Frontal cortex (tissue), 4 donors: ENCODE data around the gene TCTN1. TPM values are rescaled to one million over a fixed set of nuclear protein-coding genes. Genes with fewer than 3 reads are reported as not detected.
"Not testable (repeated sequence)": the region's sequence is repeated elsewhere in the genome, so short reads cannot be mapped to it uniquely, and the experiment has no call there.

Source experiments
- DNase-seq, 2 donors: peaks; one replicate each; pipeline ENCODE4 v3.0.0; 2012; ENCODE audit warnings: low spot score in 2 of 2
- FAIRE-seq: peaks from 2 replicates; lab custom pipeline; 2012; peaks lifted over from hg19 to GRCh38; lab: Jason Lieb, UNC
- total RNA-seq: library from RNA; depleted of rRNA; stranded (reverse); fragments of >200 nt; gene quantifications from one replicate; pipeline ENCODE4 v1.2.3, GENCODE V29; 2014
- donor health status: control.
- donor health status: control.
- donor health status: control.

TCTN1 gene
- total RNA-seq, result 35.9 TPM

DNA sequence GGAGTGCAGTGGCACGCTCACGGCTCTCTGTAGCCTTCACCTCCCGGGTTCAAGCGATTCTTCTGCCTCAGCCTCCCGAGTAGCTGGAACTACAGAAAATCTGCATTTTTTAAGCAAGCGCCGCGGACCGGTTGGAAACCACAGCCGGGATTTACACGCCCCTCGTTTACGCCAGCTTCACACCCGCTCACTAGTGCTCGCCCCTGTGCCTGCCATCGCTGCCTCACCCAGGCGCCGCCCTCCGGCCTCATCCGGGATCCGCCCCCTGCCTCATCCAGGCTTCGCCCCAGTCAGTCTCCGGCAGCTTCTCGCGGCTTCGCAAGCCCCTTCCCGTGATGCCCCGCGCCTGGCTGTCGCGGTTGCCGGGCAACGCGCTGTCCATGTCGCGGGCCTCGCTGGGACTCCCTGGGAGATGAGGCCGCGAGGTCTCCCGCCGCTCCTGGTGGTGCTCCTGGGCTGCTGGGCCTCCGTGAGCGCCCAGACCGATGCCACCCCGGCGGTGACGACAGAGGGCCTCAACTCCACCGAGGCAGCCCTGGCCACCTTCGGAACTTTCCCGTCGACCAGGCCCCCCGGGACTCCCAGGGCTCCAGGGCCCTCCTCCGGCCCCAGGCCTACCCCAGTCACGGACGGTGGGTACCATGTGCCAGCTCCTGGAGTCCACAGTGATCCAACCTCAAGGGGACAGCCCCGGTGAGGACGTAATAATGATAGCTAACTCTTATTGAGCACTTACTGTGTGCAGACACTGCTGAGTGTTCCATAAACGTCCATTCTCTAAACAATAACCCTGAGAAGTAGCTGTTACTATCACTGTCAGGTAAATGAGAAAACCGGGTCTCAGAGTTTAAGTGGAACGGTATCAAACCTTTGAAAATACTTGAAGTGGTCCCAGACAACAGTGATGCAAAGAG is at the start of gene TCTN1:
Gene TCTN1, plus strand, starts transcription at position 359 of the 914 bp plus-strand sequence. Its CDS starts 54 bp downstream, at position 413.
- FAIRE-seq (no peak), DNase-seq (peak; percentile 93 to 98)

DNA sequence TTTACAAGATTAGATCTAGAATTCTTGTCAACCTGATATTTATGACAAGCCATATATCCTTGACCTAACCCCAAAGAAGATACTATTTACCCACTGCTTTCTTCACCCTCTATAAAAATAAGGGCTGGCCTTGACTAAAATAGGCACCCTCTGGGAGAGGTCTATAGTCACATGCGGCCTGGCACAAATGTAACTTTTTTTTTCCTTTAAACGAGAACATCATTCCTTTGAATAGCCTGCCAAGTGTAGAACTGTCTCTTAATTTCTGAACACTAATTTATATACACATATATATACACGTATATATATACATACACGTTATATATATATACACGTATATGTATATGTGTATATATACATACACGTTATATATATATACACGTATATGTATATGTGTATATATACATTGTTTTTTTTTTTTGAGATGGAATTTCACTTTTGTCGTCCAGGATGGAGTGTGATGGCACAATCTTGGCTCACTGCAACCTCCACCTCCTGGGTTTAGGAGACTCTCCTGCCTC is 49.4 kb upstream of the TCTN1 start:
- FAIRE-seq (peak; percentile 54), DNase-seq (no peak)

DNA sequence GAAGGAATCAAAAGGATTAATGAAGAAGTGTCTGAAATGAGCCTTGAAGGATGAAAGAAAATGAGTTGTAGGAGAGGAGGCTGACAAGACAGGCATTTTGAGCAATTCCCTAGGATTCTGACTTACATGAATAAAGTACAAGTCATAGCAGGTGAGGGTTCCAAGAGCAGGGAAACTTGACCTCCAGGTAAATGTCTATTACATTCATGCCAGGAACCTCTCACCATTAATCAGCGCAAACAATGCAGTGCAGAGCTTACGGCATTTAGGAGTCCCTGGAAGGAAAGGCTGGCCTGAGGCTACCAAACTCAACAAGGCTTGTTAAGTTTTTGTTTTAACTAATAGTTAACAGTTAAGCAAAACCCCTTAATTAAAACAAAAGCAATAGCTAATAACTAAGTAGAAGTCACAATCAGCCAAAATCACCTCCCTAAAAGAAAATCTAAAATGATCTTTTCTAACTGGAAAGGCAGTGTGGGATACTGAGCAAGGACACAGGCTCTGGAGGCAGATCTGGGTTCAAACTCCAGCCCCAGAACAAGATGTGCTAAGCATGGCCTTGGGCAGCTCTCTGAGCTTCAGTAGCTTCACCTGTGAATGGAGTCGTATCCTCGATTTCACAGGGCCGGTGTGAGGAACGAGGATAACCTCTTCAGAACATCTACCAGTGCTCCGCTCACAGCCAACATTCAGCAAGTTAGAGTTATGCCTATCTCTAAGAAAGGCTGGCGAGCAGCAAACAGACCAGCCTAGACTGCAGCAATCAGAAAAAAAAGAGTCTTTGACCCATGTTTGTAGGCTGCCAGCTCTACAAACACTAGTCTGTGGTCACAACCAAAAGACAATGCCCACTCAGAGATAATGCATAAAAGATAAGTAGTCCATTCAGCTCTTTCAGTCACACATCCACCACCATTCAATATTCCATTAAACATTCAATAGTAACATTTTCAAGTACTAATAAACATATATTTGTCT is 47.7 kb upstream of the TCTN1 start:
- FAIRE-seq (no peak), DNase-seq (no peak)

DNA sequence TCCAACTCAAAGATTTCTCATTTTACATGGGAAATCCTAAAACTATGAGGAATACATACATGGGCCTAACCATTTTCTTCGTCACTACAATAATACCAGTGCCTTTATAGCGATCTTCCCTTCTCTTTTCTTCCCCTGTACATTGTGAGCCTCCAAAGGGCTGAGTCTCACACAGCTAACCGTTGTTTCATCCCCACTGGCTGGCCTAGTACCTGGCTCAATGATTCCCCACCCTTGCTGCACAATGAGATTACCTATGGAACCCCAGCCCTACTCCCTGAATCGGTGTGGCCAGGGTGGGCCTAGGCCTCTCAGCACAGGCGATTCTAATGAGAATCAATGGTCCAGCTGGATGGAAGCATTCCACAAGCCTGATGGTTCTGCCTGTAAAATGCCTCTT is 46.9 kb upstream of the TCTN1 start:
- FAIRE-seq (no peak), DNase-seq (no peak)

DNA sequence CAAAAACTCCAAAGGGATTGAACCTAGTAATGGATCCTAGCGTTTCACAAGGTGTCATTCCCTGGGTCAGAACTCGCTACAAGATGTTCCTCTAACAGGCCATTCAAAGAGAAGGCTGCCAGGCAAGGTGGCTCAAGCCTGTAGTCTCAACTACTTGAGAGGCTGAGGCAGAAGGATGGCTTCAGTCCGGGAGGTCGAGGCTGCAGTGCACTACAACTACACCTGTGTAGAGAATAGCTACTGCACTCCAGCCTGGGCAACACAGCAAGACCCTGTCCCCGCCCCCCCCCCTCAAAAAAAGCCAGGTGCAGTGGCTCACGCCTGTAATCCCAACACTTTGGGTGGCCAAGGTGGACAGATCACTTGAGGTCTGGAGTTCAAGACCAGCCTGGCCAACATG is 45.2 kb upstream of the TCTN1 start:
- DNase-seq, result no peak
- no peak for FAIRE-seq

DNA sequence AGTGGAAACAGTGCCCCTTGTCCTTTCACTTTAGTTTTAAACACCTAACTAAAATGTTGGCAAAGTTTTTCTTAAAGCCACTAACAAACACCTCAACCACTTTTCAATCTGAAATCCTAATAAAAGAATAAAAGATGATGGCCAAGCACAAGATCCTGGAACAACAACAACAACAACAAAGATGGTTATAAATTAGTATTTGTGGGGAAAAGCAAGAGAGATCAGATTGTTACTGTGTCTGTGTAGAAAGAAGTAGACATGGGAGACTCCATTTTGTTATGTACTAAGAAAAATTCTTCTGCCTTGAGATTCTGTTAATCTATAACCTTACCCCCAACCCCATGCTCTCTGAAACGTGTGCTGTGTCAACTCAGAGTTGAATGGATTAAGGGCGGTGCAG is 44.1 kb upstream of the TCTN1 start:
- not testable (repeated sequence) for DNase-seq, FAIRE-seq

DNA sequence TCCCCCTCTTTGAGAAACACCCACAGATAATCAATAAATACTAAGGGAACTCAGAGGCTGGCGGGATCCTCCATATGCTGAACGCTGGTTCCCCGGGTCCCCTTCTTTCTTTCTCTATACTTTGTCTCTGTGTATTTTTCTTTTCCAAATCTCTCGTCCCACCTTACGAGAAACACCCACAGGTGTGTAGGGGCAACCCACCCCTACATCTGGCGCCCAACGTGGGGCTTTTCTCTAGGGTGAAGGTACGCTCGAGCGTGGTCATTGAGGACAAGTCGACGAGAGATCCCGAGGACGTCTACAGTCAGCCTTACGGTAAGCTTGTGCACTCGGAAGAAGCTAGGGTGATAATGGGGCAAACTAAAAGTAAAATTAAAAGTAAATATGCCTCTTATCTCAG is 43.1 kb upstream of the TCTN1 start:
- not testable (repeated sequence) for FAIRE-seq, DNase-seq

DNA sequence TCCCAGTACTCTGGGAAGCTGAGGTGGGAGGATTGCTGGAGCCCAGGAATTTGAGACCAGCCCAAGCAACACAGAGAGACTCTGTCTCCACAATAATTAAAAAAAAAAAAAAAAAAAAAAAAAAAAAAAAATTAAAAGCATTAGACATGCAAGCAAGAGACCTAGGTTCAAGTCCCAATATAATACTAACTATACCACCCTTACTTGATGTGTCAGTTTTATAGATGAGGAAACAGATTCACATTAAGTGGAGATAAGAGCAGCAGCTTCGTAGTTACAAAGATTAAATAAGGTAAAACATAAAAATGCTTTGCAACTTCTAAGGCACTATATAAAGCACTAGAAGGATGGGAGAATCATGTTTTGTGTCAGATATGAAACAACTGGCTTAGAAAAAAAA is 39.9 kb upstream of the TCTN1 start:
- FAIRE-seq, result no peak
- no peak for DNase-seq

DNA sequence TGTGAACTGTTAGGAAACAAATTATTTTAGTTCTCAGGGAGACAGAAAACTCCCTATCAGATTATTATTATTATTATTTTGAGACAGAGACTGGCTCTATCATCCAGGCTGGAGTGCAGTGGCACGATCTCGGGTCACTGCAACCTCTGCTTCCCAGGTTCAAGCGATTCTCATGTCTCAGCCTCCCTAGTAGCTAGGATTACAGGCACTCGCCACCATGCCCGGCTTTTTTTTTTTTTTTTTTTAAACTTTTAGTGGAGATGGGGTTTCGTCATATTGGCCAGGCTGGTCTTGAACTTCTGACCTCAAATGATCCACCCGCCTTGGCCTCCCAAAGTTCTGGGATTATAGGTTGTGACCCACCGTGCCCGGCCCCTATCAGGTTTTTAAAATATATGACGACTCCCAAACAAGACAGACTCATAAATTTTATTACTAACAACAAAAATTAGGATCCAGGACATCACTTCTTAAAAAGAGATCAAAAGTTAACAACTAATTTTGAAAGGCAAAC is 39.2 kb upstream of the TCTN1 start:
- FAIRE-seq, DNase-seq: not testable (repeated sequence)

DNA sequence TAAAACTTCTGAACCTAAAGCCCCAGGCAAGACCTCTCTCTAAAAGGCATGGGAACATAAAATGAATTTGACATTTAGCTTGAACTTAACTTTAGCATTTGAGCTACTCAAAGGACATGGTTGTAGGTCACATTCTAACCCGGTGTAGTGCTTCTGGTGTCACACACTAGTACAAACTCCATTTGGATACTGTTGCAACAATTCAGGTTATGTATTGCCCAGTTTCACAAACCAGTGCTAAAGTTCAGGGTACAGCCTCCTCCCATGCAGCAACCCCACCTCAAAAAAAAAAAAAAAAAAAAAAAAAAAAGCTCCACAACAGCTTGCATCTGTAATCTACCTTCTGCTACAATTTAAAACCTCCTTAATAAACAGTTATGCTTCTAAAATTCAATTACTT is 38.6 kb upstream of the TCTN1 start:
- DNase-seq (no peak), FAIRE-seq (no peak)

DNA sequence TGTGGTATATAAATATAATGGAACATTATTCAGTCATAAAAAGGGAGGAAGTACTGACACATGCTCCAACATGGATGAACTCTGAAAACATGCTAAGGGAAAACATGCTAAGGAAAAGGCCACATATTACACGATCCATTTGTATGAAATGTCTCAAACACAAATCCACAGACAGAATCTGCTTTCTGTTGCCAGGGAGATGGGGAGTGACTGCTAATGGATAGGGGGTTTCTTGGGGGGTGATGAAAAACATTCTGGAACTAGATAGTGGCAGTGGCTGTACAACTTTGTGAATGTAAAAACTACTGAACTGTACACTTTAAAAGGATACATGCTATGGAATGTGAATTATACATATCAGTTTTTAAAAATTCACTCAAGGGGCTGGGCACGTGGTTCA is 37.4 kb upstream of the TCTN1 start:
- FAIRE-seq, result no peak
- no peak for DNase-seq

DNA sequence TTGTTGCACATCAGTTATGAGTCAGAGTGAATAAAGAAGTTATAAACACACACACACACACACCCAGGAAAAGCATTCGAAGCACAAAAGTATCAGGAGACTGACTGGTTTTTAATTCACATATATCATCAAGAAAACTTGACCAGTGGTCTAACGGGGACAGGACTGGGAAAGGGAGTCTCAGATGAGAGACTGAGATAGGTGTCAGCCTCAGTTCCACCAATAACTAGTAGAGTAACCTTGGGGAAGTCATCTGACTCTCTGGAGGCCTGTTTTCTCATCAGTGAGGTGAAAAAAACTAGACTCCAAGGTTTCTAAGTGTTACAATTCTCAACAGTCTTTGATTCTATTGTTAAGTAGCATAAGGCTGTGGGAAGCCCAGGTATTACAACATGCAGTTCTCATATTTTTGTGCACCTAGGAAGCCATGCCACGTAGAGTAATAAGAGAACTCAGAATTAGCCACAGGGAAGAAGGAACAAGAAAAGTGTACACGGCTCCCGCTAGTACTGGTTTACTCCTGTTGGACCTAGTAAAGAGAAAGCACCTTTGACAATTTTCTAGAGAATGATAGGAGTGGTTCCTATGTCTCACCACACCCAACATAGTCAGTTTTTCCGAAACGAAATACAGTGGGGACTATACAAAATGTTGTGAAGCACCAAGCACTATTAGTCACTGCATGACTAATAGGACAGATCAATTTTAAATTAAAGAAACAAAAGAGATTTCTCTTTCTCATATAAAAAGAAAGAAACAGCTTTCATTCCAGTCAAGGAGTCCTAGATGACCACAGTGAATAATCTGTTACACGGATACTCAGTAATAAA is 35.9 kb upstream of the TCTN1 start:
- DNase-seq (no peak), FAIRE-seq (no peak)

DNA sequence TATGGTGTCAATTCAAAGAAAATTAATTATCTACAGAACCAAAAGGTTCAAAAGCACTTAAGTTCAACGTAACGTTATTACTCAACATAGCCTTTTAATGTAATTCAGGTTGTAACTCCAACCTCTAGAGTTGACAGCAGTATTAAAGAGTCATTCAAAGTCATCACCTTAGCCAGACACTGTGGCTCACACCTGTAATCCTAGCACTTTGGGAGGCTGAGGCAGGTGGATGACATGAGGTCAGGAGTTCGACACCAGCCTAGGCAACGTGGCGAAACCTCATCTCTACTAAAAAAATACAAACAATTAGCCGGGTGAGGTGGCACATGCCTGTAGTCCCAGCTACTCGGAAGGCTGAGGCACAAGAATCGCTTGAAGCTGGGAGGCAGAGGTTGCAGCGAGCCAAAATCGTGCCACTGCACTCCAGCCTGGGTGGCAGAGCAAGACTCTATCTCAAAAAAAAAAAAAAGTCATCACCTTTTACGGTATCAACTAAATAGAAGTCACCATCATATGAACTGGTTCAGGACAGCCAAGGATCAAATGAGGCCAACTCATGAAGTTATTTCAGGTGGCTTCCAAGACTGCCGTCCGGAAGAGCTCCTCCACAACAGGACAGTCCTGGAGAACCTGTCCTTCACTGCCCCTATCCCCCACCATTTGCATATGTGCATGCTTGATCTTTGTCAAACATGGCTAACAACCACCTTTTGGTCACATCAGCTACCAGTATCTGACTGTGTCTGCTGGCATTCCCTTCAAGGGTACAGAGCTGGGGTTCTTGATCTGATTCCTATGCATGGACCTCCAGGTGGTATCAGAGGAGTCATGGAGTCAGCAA is 35.0 kb upstream of the TCTN1 start:
- DNase-seq (no peak), FAIRE-seq (no peak)

DNA sequence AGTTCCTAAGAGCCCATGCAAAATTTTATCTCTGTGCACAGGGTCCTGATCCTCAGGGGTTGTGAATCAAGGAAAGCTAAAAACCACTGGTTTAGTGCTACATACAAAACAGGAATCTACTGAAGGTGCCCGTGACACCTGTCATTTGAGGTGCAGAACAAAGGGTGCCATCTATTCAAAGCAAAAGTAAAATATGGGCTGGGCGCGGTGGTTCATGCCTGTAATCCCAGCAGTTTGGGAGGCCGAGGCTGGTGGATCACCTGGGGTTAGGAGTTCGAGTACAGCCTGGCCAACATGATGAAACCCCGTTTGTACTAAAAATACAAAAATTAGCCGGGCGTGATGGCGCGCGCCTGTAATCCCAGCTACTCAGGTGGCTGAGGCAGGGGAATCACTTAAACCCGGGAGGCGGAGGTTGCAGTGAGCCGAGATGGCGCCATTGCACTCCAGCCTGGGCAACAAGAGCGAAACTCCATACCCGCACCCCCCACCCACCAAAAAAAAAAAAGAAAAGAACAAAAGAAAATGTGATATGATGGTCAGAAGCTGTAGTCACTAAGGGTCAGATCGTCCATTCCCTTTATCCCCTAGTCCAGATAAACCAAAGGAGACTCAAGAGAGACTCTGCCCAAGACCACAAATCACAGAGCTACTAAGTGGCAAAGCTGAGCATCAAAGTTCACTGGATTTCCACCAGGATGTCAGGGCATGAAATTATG is 34.2 kb upstream of the TCTN1 start:
- FAIRE-seq (no peak), DNase-seq (no peak)

DNA sequence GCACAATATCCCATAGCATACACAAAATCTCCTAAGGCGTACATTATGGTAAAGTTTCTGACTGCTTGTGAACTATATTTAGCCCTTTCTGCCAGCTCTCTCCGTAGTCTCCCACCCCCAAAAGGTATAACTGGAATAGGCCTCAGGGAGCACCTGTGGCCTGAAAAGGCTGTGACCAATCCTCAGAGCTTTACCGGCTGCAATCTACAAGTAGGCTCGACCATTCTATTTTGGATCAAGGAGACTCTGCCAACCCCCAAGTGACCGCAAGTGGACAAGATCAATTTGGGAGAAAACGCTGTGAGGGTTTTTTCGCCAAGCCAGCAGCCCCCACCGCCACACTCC is 32.0 kb upstream of the TCTN1 start:
- peak in 1 of 2 donors; percentile 14 for DNase-seq
- FAIRE-seq, result no peak

DNA sequence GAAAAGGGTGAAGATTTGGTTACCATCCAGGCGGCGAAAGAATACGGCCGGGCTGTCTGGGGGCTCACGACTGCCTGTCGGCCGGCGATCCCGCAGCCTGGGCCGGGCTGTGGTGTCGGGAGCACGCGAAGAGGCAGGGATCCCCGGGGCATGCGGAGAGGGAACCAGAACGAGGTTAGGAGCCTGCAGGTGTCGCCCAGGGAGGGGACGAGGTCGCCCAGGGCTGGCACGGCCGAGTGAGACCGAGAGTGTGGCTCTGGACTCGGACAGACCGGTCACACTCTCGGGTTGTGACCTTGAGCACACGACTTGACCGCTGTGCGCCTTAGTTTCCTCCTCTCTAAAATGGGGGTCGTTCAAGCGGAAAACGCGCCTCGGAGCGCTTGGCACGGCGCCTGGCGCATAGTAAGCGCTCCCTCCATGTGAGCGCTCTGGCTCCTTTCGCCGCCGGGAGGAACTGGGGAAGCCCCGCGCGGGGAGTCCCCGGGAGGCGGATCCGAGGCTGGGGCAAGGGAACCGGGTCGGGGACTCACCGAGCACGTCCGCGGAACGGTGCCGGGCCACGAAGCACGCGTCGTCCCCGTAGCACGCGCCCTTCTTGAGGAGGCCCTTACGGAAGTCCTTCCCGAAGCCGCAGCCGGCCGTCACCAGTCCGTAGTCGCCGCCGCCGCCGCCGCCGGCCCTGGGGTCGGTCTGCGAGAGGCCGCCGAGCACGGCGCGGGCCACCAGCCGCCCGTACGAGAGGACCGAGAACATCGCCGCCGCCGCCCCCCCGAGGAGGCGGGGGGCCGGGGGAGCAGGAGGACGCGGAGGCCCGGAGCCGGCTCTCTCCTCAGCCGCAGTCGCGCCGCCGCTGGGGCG is 31.4 kb upstream of the TCTN1 start:
- DNase-seq, result peak; percentile 53 to 68
- FAIRE-seq, result no peak
